GM19452 (cell line): ENCODE data around the gene ZBTB24.
"Not testable (repeated sequence)": the region's sequence is repeated elsewhere in the genome, so short reads cannot be mapped to it uniquely, and the experiment has no call there.

Source experiments
- ATAC-seq: cut with Tn5 transposase; IDR thresholded peaks from one replicate; pipeline ENCODE4 v1.9.1; 2021; ENCODE audit not compliant: unreplicated experiment

The ZBTB24 gene

DNA sequence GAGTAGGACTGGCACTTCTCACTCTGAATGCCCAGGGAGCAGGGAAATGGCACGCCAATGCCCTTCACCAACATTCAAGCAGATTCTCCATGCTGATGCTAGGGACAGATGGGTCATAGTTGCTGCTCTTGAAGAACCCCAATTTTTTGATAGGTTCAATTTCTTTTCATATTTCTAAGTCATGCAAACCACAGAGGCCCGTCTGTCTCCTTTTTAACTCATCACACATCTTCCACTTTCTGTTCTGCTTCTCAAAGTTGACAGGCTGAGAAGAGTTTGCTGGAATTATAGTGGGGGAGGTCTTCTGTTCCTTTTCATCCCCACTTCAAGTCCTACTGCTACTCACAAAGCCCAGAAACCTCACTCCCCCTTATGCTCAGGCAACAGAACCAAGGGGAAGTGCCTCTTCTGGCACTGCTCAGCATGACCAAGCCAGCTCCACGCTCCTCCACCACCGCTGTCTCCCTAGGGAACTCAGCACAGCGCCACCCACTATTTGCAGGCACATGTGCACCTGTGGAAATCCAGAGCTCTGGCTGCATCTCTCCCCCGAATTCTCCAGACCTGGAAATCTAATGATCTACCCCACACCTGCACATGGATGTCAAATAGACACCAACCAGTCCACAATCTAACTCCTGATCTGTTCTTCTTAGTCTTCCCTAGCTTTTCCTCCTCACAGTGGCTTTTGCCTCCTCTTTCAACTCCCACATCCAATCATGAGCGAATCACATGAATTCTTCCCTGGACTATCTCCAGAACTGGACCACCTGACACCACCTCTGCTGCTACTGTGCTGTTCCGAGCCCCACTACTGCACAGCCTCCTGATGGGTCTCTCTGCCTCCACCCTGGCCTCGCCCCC lies 10.7 kb downstream of the ZBTB24 start:
- ATAC-seq: peak; percentile 58

DNA sequence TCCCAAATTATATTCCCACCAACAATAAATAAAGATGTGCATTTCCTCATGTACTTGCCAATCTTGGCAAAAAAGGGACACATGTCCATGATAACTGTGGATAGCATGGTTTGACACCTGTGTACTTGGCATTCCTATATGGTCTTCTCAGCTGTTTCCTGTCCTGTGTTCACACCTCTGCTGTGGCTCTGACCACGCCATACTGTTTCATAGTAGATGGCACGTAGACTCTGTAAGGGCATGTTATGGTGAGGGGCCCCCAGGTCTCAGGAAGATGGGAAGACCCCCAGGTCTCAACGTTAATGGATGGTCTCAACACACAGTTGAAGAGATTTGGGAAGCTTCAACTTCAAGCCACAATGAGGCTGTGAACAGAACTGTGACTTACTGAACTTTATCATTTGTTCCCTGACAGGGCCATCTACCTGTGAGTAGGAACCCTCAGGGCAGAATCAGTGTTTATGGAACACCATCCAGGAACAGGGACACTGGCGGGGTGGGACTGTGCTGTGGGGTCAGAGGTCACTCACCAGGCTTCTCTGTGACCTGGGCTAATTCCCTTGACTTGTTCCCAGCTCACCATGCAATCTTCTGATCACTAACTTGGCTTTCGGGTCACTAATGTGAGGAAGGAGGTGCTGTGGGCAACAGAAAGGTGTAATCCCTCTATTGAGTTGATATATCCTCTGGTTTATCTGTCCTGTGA lies 11.8 kb downstream of the ZBTB24 start:
- ATAC-seq: no peak

DNA sequence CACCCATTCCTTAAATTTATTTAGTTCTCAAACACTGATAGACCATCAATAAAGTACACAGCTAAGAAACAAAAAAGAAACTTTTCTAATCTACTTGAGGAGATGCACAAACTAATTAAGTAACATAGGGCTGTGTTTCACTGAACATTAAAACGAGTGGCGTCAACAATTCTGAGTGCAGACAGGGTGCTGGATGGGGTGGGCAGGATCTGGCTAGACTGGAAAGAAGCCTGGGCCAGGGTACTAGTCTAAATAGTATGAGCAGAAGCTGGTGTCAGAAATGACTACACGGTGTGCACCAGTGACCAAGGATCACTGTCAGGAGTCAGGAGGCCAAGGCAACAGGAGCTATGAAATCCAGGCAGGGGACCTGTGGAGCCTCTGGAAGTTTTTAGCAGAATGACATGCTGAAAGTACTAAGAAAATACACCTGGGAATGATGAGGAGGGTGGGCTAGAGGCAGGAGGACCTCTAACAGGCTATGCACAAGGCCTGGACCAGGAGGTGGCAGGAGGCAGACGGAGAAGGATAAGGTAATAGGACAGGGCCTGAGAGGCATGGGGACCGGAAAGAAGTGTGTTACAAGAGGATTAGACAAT lies 13.3 kb downstream of the ZBTB24 start:
- ATAC-seq: no peak

- ATAC-seq: no peak
Measured at GRCh38 chr6:109467696-109468095, 15.3 kb downstream of the ZBTB24 start.

DNA sequence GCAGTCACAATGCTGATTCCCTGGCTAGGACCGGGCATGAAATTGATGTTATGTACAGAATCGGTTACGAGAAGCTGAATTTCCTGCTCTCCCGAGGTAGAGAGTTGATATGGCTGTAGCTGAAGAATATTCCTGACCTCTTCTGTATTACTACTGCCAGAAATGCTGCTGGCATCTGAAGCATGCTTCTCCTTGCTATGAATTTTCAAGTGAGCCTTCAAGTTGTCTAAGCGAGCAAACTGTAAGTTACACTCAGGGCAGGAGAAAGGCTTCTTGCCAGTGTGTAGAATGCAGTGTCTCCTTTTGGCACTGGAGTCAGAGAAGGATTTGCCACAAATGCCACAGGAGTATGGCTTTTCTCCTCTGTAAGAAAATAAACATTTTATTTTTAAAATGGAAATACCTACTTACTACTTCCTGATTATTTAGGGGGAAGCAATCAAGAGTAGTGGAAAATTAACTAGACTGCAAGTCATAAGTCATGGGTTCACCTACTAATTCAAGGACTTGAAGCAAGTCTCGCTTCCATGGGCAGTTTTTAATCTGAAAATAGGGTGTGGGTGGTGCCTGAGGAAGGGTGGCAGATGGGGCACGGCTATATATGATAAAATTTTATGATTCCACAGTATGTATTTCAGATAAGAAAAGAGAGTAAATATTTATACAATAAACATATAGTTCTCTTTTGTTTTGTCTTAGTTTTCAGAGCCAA lies 16.7 kb downstream of the ZBTB24 start:
- no peak for ATAC-seq

- ATAC-seq: no peak
Measured at GRCh38 chr6:109465772-109466171, 17.2 kb downstream of the ZBTB24 start.

GRCh38 chr6:109461733-109462526 lies 21.1 kb downstream of the ZBTB24 start:
- ATAC-seq: no peak

GRCh38 chr6:109461205-109461604 lies 21.8 kb downstream of the ZBTB24 start:
- not testable (repeated sequence) for ATAC-seq

- no peak for ATAC-seq
Measured at GRCh38 chr6:109460161-109460829, 22.7 kb downstream of the ZBTB24 start.

GRCh38 chr6:109458774-109459531 lies 24.1 kb downstream of the ZBTB24 start:
- peak; percentile 25 for ATAC-seq

DNA sequence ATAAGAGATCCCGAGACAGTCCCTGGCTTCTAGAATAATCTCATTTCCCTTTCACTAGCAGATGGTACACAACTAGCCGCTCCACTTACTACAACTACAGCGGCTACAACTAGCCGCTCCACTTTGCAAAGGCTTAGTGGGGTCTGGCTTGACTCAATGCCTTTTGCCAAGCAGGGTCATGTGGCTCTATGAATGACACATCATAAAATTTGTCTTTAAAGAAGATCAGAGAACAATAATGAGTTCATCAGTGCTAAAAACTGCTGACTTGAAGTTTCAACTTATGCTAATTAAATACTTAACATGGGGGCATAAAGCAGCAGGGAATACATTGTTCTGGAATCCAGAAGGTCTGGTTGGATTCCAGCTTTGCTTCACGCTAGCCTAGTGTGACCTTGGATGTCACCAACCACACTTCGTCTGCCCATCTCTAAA lies 25.4 kb downstream of the ZBTB24 start:
- ATAC-seq: no peak

GRCh38 chr6:109456710-109457561 lies 26.1 kb downstream of the ZBTB24 start:
- no peak for ATAC-seq

GRCh38 chr6:109456111-109456583 lies 26.9 kb downstream of the ZBTB24 start:
- no peak for ATAC-seq

DNA sequence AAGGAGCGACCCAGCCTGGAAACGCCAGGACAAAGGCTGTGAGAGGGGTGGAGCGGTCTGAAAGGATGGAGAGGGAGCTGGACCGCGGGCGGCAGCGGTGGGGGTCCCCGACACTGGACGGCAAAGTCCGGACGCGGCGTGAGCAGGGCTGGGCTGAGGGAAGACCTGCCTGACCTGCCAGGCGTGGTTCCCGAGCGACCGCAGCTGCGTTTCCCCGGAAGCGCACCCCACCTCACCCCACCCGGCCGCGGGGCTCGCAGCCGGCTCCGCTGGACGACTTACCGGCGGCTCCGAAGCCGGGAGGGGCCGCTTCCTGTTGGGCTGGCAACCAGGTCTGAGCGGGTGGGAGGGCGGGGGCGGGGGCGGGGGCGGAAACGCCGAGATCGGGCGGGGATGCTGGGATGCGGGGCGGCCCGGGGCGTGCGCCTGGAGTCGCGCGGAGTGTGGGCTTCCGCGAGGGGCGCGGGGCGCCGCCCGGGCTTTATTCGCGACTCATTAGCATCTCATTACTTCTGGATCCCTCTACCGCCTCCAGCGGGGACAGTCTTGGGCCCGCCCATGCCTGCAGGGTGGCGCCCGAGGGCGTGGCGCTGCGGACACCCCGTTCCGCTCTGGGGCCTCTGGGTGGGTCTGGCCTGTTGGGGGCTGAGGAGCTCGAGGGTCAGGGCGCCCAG lies 27.4 kb downstream of the ZBTB24 start, which contains the start of gene MICAL1:
TSS of gene MICAL1 (minus strand) at position 336 of the 674 bp plus-strand sequence. CDS start 1,576 bp downstream, outside the sequence.
- peak; percentile 56 for ATAC-seq

DNA sequence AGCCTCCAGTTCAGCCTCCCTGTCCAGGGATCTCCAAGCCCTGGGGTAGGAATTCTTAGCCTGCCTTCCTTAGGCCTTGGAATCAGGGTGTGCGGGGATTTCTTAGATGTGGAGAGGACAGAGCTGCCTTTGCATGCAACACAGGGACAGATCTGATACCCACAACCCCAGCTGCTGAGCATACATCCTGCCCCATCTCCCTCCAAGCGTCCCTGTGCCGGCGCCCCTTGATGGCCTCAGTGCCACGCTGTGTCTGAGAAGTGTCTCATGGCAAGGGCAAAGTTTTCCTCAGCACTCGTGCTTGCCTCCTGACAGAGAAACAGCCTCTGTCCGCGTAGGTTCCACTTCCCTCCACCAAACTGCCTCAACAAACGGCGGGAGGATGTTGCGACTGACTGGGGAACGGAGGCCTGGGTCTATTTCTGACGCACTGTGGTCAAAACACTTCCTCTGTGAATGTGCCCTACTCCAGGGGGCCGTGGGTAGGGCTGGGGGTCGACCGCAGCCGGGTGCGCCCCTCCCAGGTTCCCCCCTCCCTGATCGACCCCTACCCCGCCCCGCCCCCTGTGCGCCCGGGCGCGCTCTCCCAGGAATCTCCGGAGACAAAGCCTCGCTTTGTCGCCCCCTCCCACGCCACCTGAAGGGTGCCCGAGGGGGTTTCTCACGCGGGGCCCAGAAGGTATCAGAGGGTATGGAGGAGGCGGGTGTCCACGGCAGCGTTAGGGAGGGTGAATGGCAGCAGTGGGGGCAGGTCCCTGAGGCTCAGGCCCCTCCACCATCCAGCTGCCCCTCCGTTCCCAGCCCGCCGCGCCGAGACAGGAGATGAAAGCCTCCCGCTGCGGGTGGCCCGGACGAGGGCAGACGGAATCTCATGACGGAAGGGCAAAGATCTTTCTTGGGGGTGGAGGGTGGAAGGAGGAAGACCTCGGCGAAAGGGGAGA lies 28.3 kb downstream of the ZBTB24 start:
- peak; percentile 25 for ATAC-seq
